HG02759 (cell line): ENCODE measurements around the gene SLC25A12.

Experiments used
- ATAC-seq: cut with Tn5 transposase; IDR thresholded peaks from one replicate; pipeline ENCODE4 v1.9.1; 2021; ENCODE audit warnings: mild to moderate bottlenecking, moderate library complexity; ENCODE audit not compliant: unreplicated experiment

SLC25A12 gene

DNA sequence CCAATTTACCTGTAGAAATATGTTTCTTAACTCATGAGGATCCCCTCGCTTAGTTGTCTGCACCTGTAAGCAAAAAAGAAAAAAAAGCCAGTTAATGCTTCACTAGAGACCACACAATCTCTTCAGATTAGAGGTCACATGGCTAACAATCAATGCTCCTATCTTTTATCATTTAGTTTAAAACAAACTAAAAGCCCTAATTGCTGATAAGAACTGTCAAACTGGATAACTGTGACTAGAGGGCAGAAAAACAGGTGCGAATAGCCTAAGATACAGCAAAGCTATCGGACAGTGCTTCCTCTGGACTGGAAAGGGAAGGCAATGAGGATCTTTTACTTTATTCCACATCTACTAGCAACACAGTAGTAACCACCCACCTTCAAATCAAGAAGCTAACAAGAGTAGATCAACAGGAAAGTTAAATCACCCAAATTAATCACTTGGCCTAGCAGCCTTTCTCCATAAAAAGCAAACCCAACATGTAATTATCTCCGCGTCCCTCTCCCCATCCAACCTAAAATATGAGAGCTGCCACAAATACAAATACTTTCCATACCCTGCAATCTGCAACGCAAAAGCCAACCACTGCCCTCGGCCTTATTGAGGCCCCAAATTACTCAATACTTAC is 734 bp downstream of the SLC25A12 start:
- no peak for ATAC-seq

GRCh38 chr2:171889808-171890207 is 4.2 kb downstream of the SLC25A12 start:
- no peak for ATAC-seq

DNA sequence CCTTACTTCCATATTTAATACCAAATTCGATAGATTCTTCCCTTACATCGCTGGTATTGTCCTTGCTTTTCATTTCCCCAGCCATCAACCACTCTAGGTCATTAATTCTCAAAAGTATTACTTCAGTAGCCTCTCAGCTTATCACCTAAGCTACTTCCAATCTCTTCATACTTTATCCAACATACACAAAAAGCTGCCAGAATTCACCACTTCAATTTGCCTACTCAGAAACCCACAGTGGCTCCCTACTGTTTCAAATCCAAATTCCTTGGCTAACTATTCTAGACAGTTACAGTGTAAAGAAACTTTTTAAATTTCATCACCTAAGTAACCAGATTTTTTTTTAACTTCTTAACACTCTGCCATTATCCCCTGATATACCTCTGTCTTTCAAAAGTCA is 4.7 kb downstream of the SLC25A12 start:
- ATAC-seq = no peak

- ATAC-seq = no peak
These were observed 10.7 kb downstream of the SLC25A12 start for GRCh38 chr2:171883275-171883893.

- ATAC-seq = no peak
These were observed 11.8 kb downstream of the SLC25A12 start for GRCh38 chr2:171882089-171882769.

DNA sequence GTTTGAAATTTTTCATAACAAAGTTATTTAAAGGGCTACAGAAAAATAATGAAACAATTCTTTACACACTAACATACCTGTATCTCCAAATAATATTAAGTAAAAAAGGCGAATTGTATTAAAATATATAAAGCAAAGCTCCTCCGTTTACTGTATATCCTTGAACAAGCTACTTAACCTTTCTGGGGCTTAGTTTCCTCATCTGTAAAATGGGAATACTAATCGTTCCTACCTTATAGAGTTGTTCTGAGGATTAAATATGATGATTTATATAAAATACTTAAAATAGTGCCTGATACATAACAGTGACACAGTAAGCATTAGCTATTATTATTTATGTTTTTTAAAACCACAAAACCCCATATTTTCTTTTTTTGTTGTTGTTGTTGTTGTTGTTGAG is 13.3 kb downstream of the SLC25A12 start:
- no peak for ATAC-seq

GRCh38 chr2:171879865-171880264 is 14.2 kb downstream of the SLC25A12 start:
- no peak for ATAC-seq

DNA sequence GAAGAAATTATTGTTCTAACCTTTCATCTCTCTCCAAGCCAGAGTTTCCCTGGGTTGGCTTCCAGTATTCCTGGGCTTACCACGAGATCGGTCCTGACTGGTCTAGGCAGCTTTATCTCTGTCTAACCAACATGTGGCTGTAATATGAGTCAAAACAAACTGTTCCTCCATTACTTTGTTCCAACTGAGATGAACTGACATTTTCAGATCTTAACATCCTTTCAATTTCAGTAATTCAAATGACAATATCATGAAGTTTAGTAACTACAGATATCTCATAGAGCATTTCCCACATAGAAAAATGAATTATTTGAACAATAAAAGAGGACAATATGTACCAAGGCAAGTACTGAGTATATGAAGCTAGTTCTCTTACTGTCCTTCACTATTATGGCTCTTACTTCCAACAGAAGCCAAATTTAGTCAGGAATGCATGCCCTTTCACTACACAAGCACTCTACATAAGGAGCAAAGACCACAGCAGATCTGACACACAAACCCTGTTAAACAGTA is 15.5 kb downstream of the SLC25A12 start:
- no peak for ATAC-seq

- no peak for ATAC-seq
These were observed 19.1 kb downstream of the SLC25A12 start for GRCh38 chr2:171874963-171875362.

DNA sequence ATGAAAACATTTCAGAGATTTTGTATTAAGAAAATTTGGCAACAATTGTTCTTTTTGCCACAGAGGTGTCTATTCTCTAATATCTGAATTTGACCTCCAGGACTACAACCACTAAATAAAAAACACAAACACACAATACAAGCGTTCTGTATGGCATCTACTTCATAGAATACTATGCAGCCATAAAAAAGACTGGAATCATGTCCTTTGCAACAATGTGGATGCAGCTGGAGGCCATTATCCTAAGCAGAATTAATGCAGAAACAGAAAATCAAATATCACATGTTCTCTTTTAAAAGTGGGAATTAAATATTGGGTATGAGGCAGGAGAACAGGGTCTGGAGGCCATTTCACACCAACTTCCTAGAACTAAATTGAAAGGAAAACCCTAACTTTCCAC is 19.5 kb downstream of the SLC25A12 start:
- no peak for ATAC-seq

- ATAC-seq = no peak
These were observed 29.6 kb downstream of the SLC25A12 start for GRCh38 chr2:171864357-171864985.

DNA sequence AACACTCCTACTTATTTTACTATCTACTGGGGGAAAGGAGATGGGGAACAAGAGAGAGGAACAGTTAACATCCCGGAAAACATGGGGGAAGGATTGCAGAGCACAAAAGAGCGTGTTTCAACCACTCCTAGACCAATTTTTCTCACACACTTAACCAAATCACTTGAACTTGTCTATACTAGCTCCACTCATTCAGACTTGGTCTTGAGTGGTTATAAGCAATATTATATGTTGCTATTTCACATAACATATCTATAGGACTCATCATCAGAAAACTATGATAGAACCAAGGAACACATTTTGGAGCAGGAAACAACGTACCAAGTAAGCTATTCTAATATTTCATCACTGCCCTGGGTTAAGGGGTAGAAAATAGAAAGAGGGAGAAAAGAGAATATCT is 31.5 kb downstream of the SLC25A12 start:
- no peak for ATAC-seq

- ATAC-seq = no peak
These were observed 35.6 kb downstream of the SLC25A12 start for GRCh38 chr2:171858397-171858958.

DNA sequence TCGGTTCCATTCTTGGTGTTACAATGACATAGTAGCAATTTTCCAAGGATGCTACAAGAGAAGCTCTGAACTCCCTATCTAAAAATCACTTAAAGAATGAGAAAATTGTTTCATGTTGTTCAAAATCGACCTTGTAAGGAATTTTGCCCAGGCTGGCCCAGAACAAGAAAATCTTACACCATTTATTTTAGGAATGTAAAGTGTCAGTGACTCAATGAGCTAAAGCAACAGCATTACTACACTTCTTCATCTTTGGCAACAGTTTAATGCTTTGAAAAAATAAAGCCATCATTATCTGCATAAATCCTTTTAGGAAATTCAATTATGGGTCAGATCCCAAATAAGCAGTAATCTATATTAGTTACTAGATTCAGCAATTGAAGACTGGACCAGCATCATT is 38.6 kb downstream of the SLC25A12 start:
- ATAC-seq = no peak

DNA sequence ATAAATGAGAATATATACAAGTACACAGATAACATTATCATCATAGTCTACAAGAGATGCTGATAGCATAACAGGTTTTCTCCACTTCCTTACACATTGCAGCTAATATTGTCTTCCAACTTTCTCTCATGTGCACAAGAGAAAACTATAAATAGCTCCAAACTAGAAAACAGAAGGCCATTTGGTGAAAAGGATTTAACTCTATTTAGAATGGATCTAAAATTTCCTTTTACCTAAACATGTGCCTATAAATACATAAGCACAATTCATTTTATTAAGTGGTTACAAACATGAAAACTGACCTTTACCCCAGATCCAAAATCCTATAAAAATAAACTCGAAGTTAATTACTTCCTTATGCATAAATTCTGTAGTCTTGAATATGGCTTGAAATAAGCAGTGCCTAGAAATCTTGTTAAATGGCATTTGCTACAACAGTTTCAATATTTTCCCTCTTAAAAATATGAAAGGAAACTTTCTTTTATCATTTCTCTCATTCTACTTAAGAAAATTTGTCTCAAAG is 41.6 kb downstream of the SLC25A12 start:
- ATAC-seq = no peak

- no peak for ATAC-seq
These were observed 46.4 kb downstream of the SLC25A12 start for GRCh38 chr2:171847627-171848026.

DNA sequence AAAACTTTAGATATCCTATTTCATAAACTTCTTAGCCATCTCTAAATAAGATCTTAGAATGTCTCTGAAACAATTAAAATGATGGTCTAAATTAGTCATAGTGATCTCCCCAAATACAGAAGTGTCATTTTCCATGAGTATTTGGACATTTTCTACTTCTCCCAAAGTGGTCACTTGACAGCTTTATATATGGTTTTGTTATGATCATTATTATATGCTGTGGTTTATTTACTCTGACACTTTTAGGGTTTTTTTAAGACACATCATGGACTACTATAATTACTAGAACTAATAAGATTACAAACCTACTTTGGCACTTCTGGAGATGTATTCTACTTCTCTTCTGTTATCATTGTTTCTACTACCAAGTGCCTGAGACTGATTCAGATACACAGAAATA is 47.1 kb downstream of the SLC25A12 start:
- no peak for ATAC-seq

DNA sequence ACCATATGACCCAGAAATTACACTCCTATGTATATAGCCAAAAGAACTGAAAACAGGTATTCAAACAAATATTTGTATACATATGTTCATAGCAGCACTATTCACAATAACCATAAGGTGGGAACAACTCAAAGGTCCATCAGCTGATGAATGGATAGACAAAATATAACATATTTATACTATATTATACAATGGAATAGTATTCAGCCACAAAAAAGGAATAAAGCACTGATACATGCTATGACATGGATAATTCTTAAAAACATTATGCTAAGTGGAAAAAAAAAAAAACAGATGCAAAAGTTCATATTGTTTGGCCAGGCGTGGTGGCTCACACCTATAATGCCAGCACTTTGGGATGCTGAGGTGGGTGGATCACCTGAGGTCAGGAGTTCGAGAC is 52.0 kb downstream of the SLC25A12 start:
- ATAC-seq = no peak

- no peak for ATAC-seq
These were observed 56.3 kb downstream of the SLC25A12 start for GRCh38 chr2:171837736-171838135.

DNA sequence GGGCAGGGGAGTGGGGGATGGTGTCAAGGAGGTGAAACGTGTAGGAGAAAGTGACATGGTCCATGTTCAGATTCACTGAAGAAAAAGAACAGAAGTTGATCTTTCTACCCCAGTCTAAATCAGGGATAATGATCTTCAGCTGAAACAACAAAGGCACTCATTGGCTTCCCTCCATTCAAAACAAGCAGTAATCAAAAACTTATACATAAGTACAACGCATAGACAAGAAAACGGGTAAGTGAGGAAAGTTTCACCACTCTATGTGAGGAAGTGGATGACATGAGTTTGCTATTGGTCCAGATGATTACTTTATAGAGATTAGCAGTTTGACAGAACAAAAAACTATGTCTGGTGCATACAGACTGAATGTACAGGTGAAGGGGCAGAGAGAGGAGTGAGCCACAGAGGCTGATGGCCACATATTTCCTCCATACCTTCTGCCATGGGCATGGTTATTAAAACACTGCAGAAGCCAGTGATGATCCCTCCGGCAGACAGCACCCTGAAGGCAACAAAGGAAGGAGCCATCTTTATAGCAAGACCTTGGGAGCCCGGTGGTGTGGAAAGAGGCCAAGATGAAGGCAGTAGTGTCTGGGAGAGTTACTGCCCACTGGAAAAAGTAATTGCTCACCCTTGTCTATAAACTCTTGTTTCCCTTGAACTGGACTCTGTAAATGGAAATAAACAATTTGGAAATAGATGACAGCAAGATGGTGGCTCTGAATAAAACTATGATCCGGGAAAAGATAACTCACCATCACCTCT is 57.7 kb downstream of the SLC25A12 start:
- no peak for ATAC-seq
